ENCODE results near the gene USP31.
"Not testable (repeated sequence)": the region's sequence is repeated elsewhere in the genome, so short reads cannot be mapped to it uniquely, and the experiment has no call there.

Gene USP31

DNA sequence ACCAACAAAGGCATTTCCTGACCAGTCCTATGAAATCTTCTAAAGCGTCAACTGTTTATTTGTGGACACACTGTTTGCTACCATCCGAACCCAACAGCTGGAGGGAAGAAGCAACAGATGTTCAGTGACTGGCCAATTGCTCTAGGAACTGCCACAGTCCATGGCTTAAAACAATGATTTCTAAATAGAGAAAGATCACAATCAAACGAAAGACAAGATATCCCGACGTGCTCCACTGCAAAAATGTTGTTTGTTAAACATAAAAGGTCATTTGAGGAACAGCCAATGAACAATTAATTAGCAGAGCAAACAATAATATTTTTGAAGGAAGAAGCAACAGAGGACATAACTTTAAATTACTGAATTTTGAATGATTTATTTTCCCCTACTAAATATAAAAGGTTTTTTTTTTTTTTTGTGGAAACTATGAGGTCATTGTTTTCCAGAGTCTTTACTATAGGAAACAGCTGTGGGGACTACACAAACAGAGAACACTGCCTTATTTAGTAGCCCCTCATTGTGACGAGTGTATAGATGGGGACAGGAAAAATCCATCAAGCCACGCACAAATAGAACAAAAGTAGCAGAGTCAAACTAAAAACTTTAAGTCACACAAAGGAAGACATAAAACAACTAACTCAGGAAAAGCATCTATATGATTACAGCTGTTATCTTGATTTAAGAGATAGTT, 17.2 kb downstream of the USP31 start:
- DNase-seq: peak; percentile 40

DNA sequence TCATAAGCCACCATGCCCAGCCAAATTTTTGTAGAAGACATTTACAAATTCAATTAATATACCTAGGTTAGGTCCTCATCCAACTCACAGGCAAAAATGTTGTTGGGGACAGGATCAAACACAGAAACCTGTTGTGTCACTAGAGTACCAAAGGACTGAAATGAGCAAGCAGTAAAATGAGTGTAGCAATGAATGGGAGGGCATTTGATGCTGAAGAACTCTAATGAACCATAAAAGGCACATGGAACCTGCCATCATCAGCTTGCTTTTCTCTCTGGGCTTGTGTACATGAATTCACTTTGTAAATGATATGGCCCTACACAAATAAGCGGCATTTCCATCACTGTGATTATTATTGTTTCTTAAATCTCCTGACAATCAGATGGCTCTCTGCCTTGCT, 17.8 kb downstream of the USP31 start:
- DNase-seq: peak; percentile 10

DNA sequence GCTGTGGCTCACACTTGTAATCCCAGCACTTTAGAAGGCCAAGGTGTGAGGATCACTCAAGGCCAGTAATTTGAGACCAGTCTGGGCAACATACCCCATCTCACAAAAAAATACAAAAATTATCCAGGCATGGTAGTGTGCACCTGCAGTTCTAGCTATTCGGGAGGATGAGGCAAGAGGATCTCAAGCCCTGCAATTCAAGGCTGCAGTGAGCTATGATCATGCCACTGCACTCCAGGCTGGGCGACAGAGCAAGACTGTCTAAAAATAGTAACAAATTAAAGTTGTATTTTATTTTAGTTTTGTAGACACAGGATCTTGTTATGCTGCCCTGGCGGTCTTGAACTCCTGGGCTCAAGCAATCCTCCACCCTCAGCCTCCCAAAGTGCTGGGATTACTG, 18.2 kb downstream of the USP31 start:
- no peak for DNase-seq

DNA sequence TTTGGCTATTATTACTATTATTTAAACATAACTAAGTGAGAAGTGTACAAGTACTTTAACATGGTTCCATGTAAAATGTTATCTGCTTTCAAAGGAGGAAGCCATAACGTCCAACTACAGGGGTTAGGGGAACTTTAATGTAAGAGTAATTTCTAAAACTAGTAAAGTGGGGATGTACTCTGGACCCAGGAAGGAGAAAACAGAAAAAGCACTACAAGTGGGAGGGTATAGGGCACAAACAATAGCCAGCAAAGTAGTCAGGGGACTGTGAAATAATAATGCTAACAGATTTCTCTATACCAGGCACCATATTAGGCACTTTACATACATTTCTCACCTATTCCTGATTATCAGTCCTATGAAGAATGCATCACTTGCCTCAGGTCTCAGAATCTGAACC, 19.6 kb downstream of the USP31 start:
- no peak for DNase-seq

DNA sequence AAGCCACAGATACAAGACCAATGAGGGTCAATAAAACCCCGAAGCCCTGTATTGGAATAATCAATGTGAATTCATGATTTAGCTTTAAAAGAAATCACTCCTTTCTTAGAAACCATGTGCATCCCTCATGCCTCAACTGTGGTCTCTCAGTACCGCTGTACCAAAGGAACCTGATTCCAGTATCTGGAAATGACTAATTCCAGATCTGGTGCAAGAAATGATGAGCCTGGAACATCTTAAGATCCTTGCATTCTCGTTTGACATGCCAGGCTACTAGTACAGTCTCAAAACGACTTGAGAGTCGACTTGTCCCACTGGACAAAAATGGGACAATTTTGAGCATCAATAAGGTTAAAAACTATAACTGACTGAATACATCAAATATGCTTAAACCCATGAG, 21.2 kb downstream of the USP31 start:
- DNase-seq: no peak

DNA sequence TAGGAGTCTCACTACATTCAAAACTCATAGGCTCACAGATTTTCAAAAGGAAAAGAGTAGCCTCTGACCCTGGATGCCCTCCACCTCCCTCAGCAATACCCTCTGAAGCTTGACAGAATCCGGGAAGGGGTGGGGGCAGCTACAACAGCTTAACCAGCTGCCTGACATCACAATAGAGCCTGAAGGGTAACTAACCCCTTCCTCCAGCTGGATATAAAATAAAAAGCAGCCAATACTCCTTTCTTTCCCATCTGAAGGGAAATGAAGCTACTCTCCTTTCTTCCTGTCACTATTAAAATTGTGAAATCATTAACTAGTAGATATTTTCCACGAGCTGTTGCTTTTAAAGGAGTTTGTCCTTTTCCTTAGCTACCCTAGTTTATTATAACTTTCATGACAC, 24.0 kb downstream of the USP31 start:
- DNase-seq: no peak

DNA sequence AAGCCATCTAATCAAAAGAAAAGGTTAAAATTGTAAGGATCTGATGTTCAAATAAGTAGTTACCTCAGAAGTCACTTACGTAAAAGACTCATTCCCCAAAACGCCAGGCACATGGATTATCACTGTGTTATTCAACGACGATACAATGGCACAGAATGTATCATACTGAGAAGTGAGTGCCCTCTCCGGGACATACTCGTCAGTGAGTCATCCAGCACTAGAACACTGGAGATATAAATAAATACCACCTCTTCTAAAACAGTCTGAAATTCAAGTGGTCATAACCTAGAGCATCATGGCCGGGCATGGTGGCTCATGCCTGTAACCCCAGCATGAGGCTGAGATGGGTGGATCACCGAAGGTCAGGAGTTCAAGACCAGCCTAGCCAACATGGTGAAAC, 24.9 kb downstream of the USP31 start:
- no peak for DNase-seq

DNA sequence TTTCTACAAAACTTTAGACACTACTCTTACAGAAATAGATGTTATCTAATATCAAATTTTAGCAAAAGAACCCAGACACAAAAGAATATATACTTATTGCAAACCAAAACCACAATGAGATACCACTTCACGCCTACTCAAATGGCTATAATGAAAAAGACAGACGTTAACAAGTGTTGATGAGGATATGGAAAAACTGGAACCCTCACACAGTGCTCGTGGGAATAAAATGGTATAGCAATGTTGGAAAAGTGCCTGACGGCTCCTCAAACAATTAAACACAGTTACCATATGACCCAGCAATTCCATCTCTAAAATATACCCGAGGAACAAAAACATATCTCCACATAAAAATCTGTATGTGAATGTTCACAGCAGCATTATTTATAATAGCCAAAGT, 27.1 kb downstream of the USP31 start:
- no peak for DNase-seq

DNA sequence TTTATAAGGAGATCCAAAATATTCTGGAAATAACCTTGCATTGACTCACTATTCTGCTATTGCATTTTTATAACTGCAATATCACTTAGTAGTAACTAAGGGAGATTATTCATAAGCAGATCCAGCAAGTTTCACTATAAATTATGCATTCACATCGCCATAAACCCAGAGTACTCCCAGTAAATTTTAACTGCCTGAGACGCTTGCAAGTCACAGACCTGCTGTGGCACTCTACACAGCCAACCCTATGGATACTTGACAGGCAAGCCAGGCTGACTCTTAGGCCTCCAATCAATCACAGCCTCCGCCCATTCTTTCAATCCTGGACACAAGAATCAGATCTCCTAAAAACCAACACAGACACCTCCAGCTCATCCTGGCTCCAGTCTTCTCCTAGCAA, 28.2 kb downstream of the USP31 start:
- DNase-seq: no peak

DNA sequence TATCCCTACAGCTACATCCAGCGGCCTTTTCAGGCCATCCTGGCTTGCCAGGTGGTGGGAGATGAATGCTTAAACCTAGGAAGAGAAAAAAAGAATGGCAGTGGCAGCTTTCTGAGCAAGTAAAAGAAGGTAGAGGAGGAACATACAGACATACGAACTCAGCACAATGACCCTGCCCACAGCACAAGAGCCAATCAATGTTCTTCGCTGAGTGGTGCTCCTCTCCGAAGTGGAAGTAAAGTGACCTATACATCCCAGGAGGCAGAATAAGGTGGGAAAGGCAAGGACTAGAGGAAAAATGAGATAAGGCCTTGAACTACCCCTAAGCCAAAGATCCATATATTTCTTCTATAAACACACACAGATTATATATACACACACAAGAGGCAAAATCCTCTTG, 28.7 kb downstream of the USP31 start:
- peak; percentile 29 for DNase-seq

DNA sequence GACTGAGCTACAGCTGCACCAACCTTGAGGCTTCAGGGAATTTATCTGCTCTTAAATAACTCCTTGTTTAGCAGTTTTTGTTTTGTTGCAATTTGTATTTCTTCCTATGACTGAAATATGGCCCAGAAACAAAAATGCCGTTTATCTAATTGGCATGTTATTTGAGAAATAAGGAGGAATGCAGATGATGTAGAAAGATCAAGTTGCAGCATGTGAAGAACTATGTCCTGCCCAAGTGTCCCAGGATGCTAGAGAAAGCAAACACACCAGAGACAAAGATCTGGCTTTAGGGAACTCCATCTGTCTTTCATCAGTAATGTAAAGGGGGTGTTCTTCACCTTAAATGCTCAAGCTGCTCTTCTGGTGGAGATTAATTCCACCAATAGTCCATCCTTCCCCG, 29.7 kb downstream of the USP31 start:
- DNase-seq: peak; percentile 77

DNA sequence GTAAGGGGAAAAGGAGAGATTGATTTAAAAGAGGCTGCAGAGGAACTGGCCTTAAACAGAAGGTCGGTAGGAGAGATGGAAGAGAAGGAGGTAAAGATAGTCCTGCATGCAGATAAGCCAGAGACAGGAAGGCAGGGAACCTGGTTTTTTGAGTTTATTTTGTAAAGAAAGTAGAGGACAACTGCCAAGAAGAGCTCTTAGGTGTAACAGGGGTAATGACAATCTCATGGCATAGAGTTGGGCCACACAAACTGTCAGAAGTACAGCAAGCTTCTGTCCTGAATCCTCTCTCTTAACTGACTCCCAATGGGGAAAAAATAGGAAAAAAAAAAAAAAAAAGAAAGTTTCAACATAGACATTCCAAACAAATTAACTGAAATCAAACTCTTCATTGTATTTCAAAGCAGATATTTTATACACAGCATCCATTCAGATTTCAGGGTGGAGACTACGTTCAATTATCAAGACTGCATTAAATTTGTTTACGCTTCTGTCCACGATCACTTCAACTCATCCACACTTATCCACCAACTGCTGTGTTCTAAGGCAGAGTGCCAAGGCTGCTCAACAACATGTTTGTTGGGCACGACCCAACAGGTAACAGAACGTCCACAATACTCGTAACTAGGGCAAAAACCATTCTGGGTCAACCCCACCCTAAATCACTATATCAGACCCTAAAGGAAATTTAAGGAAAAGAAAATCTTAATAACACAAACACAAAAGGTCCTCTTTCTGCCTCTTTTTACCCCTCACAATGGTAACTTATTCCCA, 34.9 kb downstream of the USP31 start:
- peak; percentile 80 for DNase-seq

DNA sequence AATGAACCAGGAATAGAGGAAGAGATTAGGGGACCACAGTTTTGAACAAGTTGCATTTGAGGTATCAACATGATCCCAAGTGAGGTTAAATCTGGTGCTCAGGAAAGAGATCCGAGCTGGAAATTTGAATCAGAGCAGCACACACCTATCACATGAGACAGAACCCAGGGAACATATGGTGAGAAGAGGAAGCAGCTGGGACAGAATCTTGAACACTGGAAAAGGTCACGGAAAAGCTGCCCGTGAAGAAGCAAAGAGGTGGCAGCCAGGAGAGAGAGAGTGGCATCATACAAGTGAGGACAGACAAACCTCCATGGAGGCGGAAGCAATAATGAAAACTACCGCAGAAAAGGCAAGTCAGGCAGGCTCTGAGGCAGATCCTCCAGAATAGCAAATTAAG, 36.1 kb downstream of the USP31 start:
- DNase-seq: peak; percentile 98

DNA sequence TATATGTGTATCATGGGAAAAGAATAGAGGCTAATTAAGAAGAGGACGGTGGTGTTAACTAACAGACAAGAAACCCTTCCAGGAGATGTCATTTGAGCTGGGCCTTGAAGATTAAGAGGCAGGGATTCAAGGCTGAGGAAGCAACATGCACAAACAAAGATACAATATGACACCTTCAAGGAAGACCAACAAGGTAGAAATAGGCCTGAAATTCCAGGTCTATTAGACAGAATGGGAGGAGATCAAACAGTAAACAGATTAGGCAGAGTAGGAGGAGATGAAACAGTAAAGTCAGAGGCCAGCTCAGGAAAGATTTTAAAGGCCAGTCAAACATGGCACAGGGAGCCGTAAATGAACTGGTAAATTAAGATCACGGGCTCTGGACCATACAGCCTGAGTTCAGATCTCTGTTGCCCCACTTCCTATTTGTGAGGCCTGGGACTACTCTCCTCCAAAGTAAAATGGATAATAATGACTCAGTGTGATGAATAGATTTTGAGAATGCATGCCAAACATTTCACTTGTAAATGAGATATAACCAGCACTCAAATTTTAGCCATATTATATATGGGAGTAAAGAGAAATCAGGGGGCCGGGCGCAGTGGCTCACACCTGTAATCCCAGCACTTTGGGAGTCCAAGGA, 38.9 kb downstream of the USP31 start:
- DNase-seq: peak; percentile 33

DNA sequence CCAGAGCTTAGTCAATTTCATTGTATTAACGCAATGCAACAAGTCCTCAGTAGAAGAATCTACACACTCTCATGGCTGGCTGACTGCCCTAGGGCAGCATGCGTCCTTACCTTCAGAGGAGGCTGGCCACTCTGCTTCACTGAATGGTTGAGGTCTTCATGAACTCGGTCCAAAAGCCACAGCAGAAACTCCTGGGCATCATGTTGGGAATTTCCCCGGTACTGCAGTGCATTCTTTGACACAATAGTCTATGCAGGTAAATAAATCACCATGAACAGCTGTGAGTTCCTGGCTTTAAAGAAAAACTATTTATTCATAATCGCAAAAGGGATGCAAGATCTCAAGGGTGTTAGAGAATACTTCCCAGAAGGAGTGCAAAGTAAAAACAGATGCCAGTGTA, 41.3 kb downstream of the USP31 start:
- DNase-seq: no peak

DNA sequence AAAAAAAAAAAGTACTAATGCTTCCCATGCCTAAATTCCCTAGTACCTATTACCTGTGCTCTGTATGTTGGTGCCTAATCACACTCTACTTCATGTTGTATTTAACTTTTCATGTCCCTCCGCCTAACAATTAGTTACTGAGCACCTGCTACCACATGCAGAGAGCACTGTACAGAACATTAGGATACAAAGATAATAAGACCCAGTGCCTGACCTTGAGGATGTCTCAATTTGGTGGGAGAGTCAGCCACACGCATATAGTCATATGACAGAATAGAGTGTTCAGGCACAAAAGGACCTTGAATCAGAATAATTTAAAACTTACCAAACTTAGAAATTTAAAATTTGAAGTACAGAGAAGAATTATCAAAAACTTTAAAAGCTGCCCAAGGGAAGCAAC, 42.1 kb downstream of the USP31 start:
- no peak for DNase-seq

DNA sequence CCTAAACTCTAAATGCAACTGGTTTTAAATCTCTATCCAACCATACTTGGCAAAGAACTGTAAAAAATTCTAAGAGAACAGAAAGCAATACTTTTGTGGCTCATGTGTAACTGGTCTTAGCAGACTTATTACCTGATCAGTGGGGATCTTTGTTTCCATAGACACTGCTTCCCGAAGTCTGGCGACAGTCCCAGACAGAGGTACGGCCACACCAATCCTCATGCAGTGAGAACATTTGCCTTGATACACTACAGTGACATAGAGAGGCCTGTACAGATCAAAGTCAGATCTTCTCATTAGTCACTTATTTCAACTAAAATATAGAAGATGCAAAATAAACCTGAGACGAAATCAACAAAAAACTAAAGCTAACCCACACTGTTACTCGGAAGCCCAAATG, 43.9 kb downstream of the USP31 start:
- no peak for DNase-seq

DNA sequence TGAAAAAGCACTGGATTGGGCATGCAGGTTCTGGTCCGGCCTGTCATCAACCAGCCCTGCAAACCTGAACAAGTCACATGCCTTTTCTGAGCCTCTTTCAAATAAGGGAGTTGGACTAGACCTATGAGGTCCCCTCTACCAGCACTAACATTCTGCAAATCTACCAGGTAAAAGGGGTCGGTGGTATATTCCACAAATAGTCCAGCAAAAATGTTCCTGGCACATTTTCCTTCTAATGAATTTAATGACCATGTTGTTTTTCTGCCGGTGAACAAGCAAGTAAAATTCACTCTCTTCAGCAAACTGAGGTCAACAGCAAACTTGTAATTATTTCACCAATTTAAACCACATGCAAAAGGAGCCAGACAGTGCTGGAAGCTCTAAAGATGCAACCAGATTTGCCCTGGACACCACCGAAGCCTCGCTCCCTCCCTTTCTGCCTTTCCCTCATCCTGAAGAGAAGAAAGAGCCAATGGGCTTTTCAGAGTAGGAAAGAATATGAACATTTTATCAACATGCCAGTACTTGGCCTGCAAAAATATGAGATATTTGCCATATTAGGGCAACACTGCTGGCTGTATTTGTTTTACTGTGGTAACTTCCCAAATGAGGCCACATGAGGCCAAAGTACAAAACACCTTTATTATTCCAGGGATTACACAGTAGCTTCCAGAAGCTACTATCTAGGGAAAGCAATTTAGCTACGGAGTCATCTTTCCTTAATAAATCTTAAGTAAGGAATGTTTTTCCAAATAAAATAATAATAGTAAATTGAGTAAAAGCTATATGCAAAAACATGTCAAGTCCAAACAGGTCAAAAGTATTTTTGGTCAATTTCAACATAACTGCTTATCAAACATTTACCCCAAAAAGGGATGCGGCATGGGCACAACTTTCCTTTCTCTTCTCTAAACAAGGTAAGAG, 45.0 kb downstream of the USP31 start:
- no peak for DNase-seq

DNA sequence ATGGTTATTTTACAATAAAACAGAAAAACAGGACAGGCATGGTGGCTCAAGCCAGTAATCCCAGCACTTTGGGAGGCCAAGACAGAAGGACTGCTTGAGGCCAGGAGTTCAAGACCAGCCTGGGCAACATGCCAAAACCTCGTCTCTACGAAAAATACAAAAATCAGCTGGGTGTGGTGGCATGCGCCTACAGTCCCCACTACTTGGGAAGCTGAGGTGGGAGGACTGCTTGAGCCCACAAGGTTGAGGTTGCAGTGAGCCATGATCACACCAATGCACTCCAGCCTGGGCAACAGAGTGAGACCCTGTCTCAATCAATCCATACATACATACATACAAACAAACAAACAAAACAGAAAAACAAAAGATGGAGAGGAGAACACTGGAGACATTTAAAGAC, 45.6 kb downstream of the USP31 start:
- DNase-seq: no peak

DNA sequence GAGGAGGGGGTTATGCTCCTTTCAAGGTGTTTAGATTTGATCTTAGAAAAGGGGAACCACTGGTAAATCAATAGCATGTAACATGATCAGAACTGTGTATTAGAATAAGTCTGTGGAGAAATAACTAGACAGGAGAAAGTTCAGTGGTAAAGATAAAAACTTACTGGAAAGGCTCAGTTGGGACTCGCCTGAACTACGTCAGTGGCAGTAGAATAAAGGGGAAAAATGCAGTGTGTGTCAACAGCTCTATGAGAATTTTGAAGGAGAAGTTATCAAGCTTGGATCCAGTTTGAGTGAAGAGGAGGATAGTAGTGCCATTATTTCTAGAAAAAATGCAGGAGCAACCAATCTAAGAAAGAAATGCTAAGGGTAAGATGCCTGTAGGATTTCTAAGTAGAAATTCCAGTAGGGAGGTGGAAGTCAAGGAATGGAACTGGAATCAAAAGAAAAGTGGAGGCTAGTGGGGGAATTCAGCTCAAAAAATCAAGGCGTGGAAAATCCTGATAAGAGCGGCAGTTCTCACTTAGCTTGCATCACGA, 48.2 kb downstream of the USP31 start:
- DNase-seq: no peak

DNA sequence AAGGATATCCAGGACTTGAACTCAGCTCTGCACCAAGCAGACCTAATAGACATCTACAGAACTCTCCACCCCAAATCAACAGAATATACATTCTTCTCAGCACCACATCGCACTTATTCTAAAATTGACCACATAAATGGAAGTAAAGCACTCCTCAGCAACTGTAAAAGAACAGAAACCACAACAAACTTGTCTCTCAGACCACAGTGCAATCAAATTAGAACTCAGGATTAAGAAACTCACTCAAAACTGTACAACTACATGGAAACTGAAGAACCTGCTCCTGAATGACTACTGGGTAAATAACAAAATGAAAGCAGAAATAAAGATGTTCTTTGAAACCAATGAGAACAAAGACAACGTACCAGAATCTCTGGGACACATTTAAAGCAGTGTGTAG, 52.8 kb downstream of the USP31 start:
- not testable (repeated sequence) for DNase-seq

DNA sequence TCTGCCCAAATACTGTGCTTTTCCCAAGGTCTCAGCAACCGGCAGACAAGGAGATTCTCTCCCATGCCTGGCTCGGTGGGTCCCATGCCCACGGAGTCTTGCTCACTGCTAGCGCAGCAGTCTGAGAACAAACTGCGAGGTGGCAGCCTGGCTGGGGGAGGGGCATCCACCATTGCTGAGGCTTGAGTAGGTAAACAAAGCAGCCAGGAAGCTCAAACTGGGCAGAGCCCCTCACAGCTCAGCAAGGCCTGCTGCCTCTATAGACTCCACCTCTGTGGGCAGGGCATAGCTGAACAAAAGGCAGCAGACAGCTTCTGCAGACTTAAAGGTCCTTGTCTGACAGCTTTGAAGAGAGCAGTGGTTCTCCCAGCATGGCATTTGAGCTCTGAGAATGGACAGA, 55.1 kb downstream of the USP31 start:
- not testable (repeated sequence) for DNase-seq

DNA sequence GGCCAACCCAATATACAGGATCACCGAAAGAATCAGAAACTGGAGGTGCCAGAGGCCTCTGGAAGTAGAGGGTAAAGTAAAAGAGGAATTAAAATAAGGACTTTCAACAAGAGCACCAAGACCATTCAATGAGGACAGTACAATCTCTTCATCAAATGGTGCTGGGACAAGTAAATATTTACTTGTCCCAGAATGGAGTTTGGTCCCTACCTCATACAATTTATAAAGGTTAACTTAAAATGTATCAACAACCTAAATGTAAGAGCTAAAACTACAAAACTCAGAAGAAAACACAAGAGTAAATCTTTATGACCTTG, 56.5 kb downstream of the USP31 start:
- no peak for DNase-seq
